CD4-positive, alpha-beta memory T cell (primary cell): ENCODE data around the gene U2AF1L4. TPM values are rescaled to one million over a fixed set of nuclear protein-coding genes. Genes with fewer than 3 reads are reported as not detected.

ENCODE experiments used
- CTCF ChIA-PET: fragments of 350-600 bp; sonication (Branson Sonifier 250); formaldehyde crosslinking; loops from one replicate; lab custom pipeline; 2021; ENCODE audit warnings: inconsistent platforms; ENCODE audit not compliant: partially characterized antibody; lab: Charles Lee
- POLR2A ChIA-PET: fragments of 350-600 bp; sonication (Branson Sonifier 250); formaldehyde crosslinking; loops from one replicate; lab custom pipeline; 2021; ENCODE audit not compliant: partially characterized antibody; lab: Charles Lee
- DNase-seq, 5 donors: peaks; one replicate each; pipeline versions ENCODE4 v3.0.0 to v3.0.0-alpha.2; 2020 to 2022; ENCODE audit warnings: mixed read lengths in 1 of 5
- H3K27ac ChIP-seq: one replicate; pipeline ENCODE4 v1.7.0; 2013; ENCODE audit warnings: low read depth, low read length
- H3K27me3 ChIP-seq: 2 replicates; pipeline ENCODE4 v1.7.0; 2013; ENCODE audit warnings: mild to moderate bottlenecking, low read length, moderate library complexity; ENCODE audit not compliant: insufficient read depth
- H3K36me3 ChIP-seq: 2 replicates; pipeline ENCODE4 v1.7.0; 2013; ENCODE audit warnings: mild to moderate bottlenecking, low read length, moderate library complexity; ENCODE audit not compliant: insufficient read depth
- H3K4me1 ChIP-seq: 2 replicates; pipeline ENCODE4 v1.7.0; 2013; ENCODE audit warnings: mild to moderate bottlenecking, low read length, moderate library complexity; ENCODE audit not compliant: insufficient read depth
- H3K4me3 ChIP-seq, 2 donors: one replicate each; pipeline ENCODE4 v1.7.0; 2013; ENCODE audit warnings: low read length in 2 of 2, mild to moderate bottlenecking in 1 of 2
- H3K9me3 ChIP-seq, 2 donors: one replicate each; pipeline ENCODE4 v1.7.0; 2013; ENCODE audit warnings: low read length in 2 of 2, control low read depth in 1 of 2; ENCODE audit not compliant: control insufficient read depth in 1 of 2
- H3K27ac Mint-ChIP-seq, 7 donors: one replicate each; pipeline ENCODE4 v1.8.0; 2020 to 2021; ENCODE audit warnings: mixed read lengths in 7 of 7, mild to moderate bottlenecking in 6 of 7, inconsistent platforms in 3 of 7, moderate library complexity in 3 of 7
- H3K27me3 Mint-ChIP-seq, 2 donors: one replicate each; pipeline ENCODE4 v1.8.0; 2020 to 2021; ENCODE audit warnings: mixed read lengths in 2 of 2
- H3K36me3 Mint-ChIP-seq, 2 donors: one replicate each; pipeline ENCODE4 v1.8.0; 2020 to 2021; ENCODE audit warnings: mixed read lengths in 2 of 2, inconsistent platforms in 1 of 2, mild to moderate bottlenecking in 1 of 2
- H3K4me1 Mint-ChIP-seq, 4 donors: one replicate each; pipeline ENCODE4 v1.8.0; 2020 to 2021; ENCODE audit warnings: mixed read lengths in 4 of 4, mild to moderate bottlenecking in 1 of 4
- H3K4me3 Mint-ChIP-seq, 8 donors: one replicate each; pipeline ENCODE4 v1.8.0; 2020 to 2021; ENCODE audit warnings: mixed read lengths in 8 of 8, mild to moderate bottlenecking in 7 of 8, moderate library complexity in 6 of 8, inconsistent platforms in 3 of 8
- H3K9me3 Mint-ChIP-seq, 8 donors: one replicate each; pipeline ENCODE4 v1.8.0; 2020 to 2021; ENCODE audit warnings: mixed read lengths in 8 of 8, mild to moderate bottlenecking in 5 of 8, inconsistent platforms in 3 of 8, moderate library complexity in 1 of 8
- intact Hi-C: fragments of 100-400 bp; cut with micrococcal nuclease; formaldehyde crosslinking; loops from one replicate; pipeline ENCODE4 v1.15.1; 2023
- polyA plus RNA-seq, 2 donors: library from polyadenylated mRNA; unstranded; fragments of 300-500 nt; fragmentation: Illumina TruSeq; gene quantifications; one replicate each; pipeline ENCODE4 v1.2.3, GENCODE V29; 2021
- total RNA-seq, 2 experiments: library from RNA; stranded (reverse); gene quantifications; one replicate each; pipeline ENCODE4 v1.2.3, GENCODE V29; 2021

Gene U2AF1L4
- total and polyA plus RNA-seq, 4 experiments from 2014 or later: 48.7 to 65.2 (median 55.7) TPM

- H3K27me3 ChIP-seq: no peaks in the 10 kb centered on the region
- no peaks in the 10 kb centered on the region for H3K36me3 ChIP-seq
- peaks cover 32 to 77% (median 52%) of the 10 kb centered on the region in 4 donors for H3K4me1 Mint-ChIP-seq
- ChIA-PET POLR2A (interaction anchor here (0.7 to 4.6 kb wide), 23 partner anchors 9 to 470 kb away, joined by 3 to 51 read pairs (median 4); partner anchors contain the start of genes COX6B1, HSPB6, KMT2B and POLR2I), CTCF (interaction anchor here (0.5 to 1.0 kb wide), 4 partner anchors 8 to 214 kb away, joined by 3 to 5 read pairs (median 3); no protein-coding TSS in a partner anchor)
- H3K27ac Mint-ChIP-seq: peak overlapping the region; percentile 98 to 100 (median 100)
- H3K27me3 Mint-ChIP-seq: no peaks in the 10 kb centered on the region
- H3K4me1 ChIP-seq: peaks cover 67% of the 10 kb centered on the region
- DNase-seq: peak; percentile 96 to 97 (median 96)
- no peaks in the 10 kb centered on the region for H3K9me3 ChIP-seq
- H3K4me3 ChIP-seq: peak overlapping the region; percentile 67 to 87
- peaks cover 5 to 34% of the 10 kb centered on the region in 2 donors for H3K36me3 Mint-ChIP-seq
- intact Hi-C loops: loop anchor here (1.0 to 10.0 kb wide), 10 partner anchors 27 to 1630 kb away; partner anchors contain the start of genes ARHGAP33, HCST, SCGB2B2 and THAP8
- H3K27ac ChIP-seq: peak overlapping the region; percentile 99
- peak overlapping the region; percentile 95 to 99 (median 98) for H3K4me3 Mint-ChIP-seq
- H3K9me3 Mint-ChIP-seq: no peaks in the 10 kb centered on the region
Observed at GRCh38 chr19:35744430-35745327, 539 bp downstream of the U2AF1L4 start.

GRCh38 chr19:35743640-35744429 is 1.4 kb downstream of the U2AF1L4 start:
- POLR2A ChIA-PET: interaction anchor here (0.7 to 4.6 kb wide), 12 partner anchors 9 to 371 kb away, joined by 3 to 51 read pairs (median 8); partner anchors contain the start of genes COX6B1, HSPB6, KMT2B and POLR2I
- H3K36me3 Mint-ChIP-seq: peaks cover 5 to 35% of the 10 kb centered on the region in 2 donors
- Histone ChIP-seq H3K27ac (peak overlapping the region; percentile 99), H3K9me3 (no peaks in the 10 kb centered on the region), H3K27me3 (no peaks in the 10 kb centered on the region), H3K36me3 (peaks cover 4% of the 10 kb centered on the region), H3K4me1 (peaks cover 63% of the 10 kb centered on the region), H3K4me3 (peak overlapping the region; percentile 67 to 87)
- H3K4me1 Mint-ChIP-seq: peaks cover 32 to 72% (median 50%) of the 10 kb centered on the region in 4 donors
- no peaks in the 10 kb centered on the region for H3K27me3 Mint-ChIP-seq
- peak overlapping the region; percentile 95 to 99 (median 98) for H3K4me3 Mint-ChIP-seq
- intact Hi-C loops: loop anchor here (2.0 to 10.0 kb wide), 4 partner anchors 31 to 1631 kb away; partner anchors contain the start of genes ARHGAP33, HCST and ZNF527
- CTCF ChIA-PET: interaction anchor here (0.8 to 1.0 kb wide), 2 partner anchors 41 to 49 kb away, joined by 3 to 5 read pairs; no protein-coding TSS in a partner anchor
- no peak for DNase-seq
- H3K27ac Mint-ChIP-seq: peak overlapping the region; percentile 98 to 100 (median 100)
- no peaks in the 10 kb centered on the region for H3K9me3 Mint-ChIP-seq

- ChIA-PET POLR2A (interaction anchor here (0.8 to 4.6 kb wide), 15 partner anchors 9 to 211 kb away, joined by 3 to 51 read pairs (median 4); partner anchors contain the start of genes COX6B1, HSPB6, KMT2B and PROSER3), CTCF (interaction anchor here (0.6 to 0.8 kb wide), 2 partner anchors 13 to 14 kb away, joined by 3 read pairs; no protein-coding TSS in a partner anchor)
- Histone ChIP-seq H3K4me3 (peak within 1 kb of the TSS; percentile 42 to 63), H3K27me3 (no peaks in the 10 kb centered on the region), H3K9me3 (no peaks in the 10 kb centered on the region), H3K36me3 (peaks cover 17% of the 10 kb centered on the region), H3K4me1 (peaks cover 60% of the 10 kb centered on the region), H3K27ac (peak within 1 kb of the TSS; percentile 77)
- intact Hi-C loops: loop anchor here (10.0 kb wide), 1 partner anchor 1633 kb away; the partner anchor contains the start of gene ZNF527
- H3K4me3 Mint-ChIP-seq: peak within 1 kb of the TSS; percentile 88 to 97 (median 91)
- H3K27me3 Mint-ChIP-seq: no peaks in the 10 kb centered on the region
- peaks cover 8 to 33% of the 10 kb centered on the region in 2 donors for H3K36me3 Mint-ChIP-seq
- H3K27ac Mint-ChIP-seq: peak within 1 kb of the TSS; percentile 95 to 99 (median 98)
- H3K9me3 Mint-ChIP-seq: no peaks in the 10 kb centered on the region
- peak; percentile 71 to 83 (median 73) for DNase-seq
- H3K4me1 Mint-ChIP-seq: peaks cover 21 to 69% (median 45%) of the 10 kb centered on the region in 4 donors
Observed at GRCh38 chr19:35742121-35742724, 3.0 kb downstream of the U2AF1L4 start, which contains the start of gene IGFLR1. TSS of gene IGFLR1 (minus strand) at chr19:35742452. CDS start at chr19:35741180, 1,272 bp downstream.

GRCh38 chr19:35741203-35741515 is 4.1 kb downstream of the U2AF1L4 start:
- no peaks in the 10 kb centered on the region for H3K9me3 Mint-ChIP-seq
- peak overlapping the region; percentile 93 to 99 (median 97) for H3K27ac Mint-ChIP-seq
- no peak for DNase-seq
- H3K4me3 ChIP-seq: peak overlapping the region; percentile 83 to 88
- intact Hi-C loops: loop anchor here (10.0 kb wide), 1 partner anchor 1634 kb away; the partner anchor contains the start of gene ZNF527
- peaks cover 17% of the 10 kb centered on the region for H3K36me3 ChIP-seq
- H3K4me1 ChIP-seq: peaks cover 63% of the 10 kb centered on the region
- peaks cover 8 to 42% of the 10 kb centered on the region in 2 donors for H3K36me3 Mint-ChIP-seq
- H3K27me3 Mint-ChIP-seq: no peaks in the 10 kb centered on the region
- POLR2A ChIA-PET: interaction anchor here (1.0 to 5.7 kb wide), 12 partner anchors 8 to 98 kb away, joined by 3 to 37 read pairs (median 8); partner anchors contain the start of genes COX6B1, HSPB6, KMT2B and LIN37
- H3K4me1 Mint-ChIP-seq: peaks cover 20 to 68% (median 47%) of the 10 kb centered on the region in 4 donors
- H3K4me3 Mint-ChIP-seq: peak overlapping the region; percentile 88 to 98 (median 92)
- H3K9me3 ChIP-seq: no peaks in the 10 kb centered on the region
- H3K27ac ChIP-seq: peak overlapping the region; percentile 77
- CTCF ChIA-PET: interaction anchor here (2.2 kb wide), 1 partner anchor 23 kb away, joined by 6 read pairs; the partner anchor contains the start of gene KMT2B
- H3K27me3 ChIP-seq: no peaks in the 10 kb centered on the region

- Histone ChIP-seq H3K4me1 (peaks cover 59% of the 10 kb centered on the region), H3K27me3 (no peaks in the 10 kb centered on the region), H3K36me3 (peaks cover 17% of the 10 kb centered on the region), H3K4me3 (peak overlapping the region; percentile 83 to 88), H3K27ac (peak overlapping the region; percentile 77), H3K9me3 (no peaks in the 10 kb centered on the region)
- intact Hi-C loops: loop anchor here (1.0 to 10.0 kb wide), 4 partner anchors 23 to 1634 kb away; partner anchors contain the start of genes ARHGAP33 and ZNF527
- ChIA-PET CTCF (interaction anchor here (2.2 kb wide), 1 partner anchor 22 kb away, joined by 6 read pairs; the partner anchor contains the start of gene KMT2B), POLR2A (interaction anchor here (0.9 to 5.7 kb wide), 17 partner anchors 8 to 97 kb away, joined by 3 to 37 read pairs (median 5); partner anchors contain the start of genes COX6B1, HSPB6, KMT2B and LIN37)
- Mint-ChIP-seq H3K9me3 (no peaks in the 10 kb centered on the region), H3K4me3 (peak overlapping the region; percentile 88 to 98 (median 90)), H3K36me3 (peaks cover 10 to 43% of the 10 kb centered on the region in 2 donors), H3K27me3 (no peaks in the 10 kb centered on the region), H3K4me1 (peaks cover 17 to 65% (median 42%) of the 10 kb centered on the region in 4 donors), H3K27ac (peak overlapping the region; percentile 93 to 99 (median 94))
- peak; percentile 90 to 97 (median 91) for DNase-seq
Observed at GRCh38 chr19:35740423-35741202, 4.6 kb downstream of the U2AF1L4 start.
